Mammary epithelial cell (primary cell): ENCODE results near the gene EVI5L.
"Not testable (repeated sequence)": the region's sequence is repeated elsewhere in the genome, so short reads cannot be mapped to it uniquely, and the experiment has no call there.

Experiments
- CTCF ChIP-seq, 2 donors: IDR thresholded peaks in 1 of 2; conservative IDR thresholded peaks in 1 of 2; 2 replicates each; pipeline ENCODE4 v1.5.1; 2011 to 2012; ENCODE audit warnings: inconsistent platforms in 2 of 2, low read length in 2 of 2, mild to moderate bottlenecking in 2 of 2, control low read depth in 1 of 2, low read depth in 1 of 2; ENCODE audit not compliant: insufficient read depth in 1 of 2; ENCODE audit errors: extremely low read depth in 1 of 2
- EZH2 ChIP-seq: IDR thresholded peaks from 2 replicates; pipeline ENCODE4 v1.6.1; 2012; ENCODE audit warnings: low read length, inconsistent platforms, borderline replicate concordance

DNA sequence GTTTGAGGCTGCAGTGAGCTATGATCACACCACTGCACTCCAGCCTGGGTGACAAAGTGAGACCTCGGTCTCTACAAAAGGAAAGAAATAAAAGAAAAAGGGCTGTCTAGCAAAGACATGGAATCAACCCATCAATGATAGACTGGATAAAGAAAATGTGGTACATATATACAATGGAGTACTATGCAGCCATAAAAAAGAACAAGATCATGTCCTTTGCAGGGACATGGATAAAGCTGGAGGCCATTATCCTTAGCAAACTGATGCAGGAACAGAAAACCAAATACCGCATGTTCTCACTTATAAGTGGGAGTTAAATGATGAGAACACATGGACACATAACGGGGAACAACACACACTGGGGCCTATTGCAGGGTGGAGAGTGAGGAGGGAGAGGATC is 14.0 kb upstream of the EVI5L start:
- not testable (repeated sequence) for TF ChIP-seq CTCF (conservative IDR thresholded peaks at IDR 0.05 in 1 of 2, IDR thresholded peaks at IDR 0.05 in 1 of 2; ENCODE audit: extremely low read depth in 1 of 2, insufficient read depth in 1 of 2, low read depth in 1 of 2, low read length in 2 of 2); EZH2
